Coronary artery (tissue), 2 donors: ENCODE data around the gene TOM1L2.

Source experiments
- DNase-seq: peaks from one replicate; pipeline ENCODE4 v3.0.0-alpha.2; 2017; ENCODE audit warnings: low spot score
- H3K27ac ChIP-seq, 2 donors: fragments of 200-600 bp; sonication (generic); one replicate each; pipeline ENCODE4 v1.5.1; 2016 to 2019
- H3K4me3 ChIP-seq: fragments of 200-600 bp; sonication (generic); 2 replicates; pipeline ENCODE4 v1.5.1; 2016; ENCODE audit warnings: mild to moderate bottlenecking, moderate library complexity
- TF ChIP-seq, protein P1 (sequence below): fragments of 200-600 bp; sonication (generic); IDR thresholded peaks from one replicate; pipeline ENCODE4 v1.5.1; 2019; ENCODE audit warnings: antibody characterized with exemption

The TOM1L2 gene

DNA sequence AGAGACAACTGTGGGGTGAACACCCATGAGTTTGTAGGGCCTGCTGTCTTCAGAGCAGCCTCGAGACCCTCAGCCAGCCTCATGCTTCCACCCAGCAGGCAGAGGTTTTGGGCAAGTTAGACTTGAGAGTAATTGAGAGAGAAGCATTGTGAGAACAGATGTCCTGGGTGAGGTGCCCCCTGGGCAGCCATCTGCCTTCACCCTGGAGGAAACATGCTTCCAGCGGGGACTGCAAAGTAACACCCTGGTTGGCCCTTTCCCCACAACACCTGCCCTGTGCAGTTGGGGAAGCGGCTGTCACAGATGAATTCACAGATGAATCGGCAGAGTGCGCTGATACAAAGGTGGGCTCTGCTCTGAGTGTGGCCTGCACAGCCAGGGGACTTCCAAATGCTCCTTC, 43.4 kb upstream of the TOM1L2 start:
- TF ChIP-seq, protein P1, sequence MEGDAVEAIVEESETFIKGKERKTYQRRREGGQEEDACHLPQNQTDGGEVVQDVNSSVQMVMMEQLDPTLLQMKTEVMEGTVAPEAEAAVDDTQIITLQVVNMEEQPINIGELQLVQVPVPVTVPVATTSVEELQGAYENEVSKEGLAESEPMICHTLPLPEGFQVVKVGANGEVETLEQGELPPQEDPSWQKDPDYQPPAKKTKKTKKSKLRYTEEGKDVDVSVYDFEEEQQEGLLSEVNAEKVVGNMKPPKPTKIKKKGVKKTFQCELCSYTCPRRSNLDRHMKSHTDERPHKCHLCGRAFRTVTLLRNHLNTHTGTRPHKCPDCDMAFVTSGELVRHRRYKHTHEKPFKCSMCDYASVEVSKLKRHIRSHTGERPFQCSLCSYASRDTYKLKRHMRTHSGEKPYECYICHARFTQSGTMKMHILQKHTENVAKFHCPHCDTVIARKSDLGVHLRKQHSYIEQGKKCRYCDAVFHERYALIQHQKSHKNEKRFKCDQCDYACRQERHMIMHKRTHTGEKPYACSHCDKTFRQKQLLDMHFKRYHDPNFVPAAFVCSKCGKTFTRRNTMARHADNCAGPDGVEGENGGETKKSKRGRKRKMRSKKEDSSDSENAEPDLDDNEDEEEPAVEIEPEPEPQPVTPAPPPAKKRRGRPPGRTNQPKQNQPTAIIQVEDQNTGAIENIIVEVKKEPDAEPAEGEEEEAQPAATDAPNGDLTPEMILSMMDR, result no peak

DNA sequence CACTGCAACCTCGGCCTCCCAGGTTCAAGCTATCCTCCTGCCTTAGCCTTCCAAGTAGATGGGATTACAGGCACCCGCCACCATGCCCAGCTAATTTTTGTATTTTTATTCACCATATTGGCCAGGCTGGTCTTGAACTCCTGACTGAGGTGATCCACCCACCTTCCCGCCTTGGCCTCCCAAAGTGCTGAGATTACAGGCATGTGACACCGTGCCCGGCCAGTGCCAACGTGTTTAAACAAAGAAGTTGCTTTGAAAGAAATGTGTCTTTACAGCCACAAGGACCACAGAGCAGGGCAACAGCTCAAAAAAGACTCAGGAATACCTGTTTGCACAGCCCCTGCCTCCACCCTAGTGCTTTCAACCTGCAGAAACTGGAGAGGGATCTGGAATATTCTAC, 41.8 kb upstream of the TOM1L2 start:
- Histone ChIP-seq H3K27ac (no peak overlapping the region), H3K4me3 (no peak overlapping the region)
- DNase-seq, result no peak
- TF ChIP-seq, protein P1, result no peak

More for the DNA sequence above, 43.4 kb upstream of the TOM1L2 start:
- no peak for DNase-seq
- Histone ChIP-seq H3K27ac (no peak overlapping the region), H3K4me3 (no peak overlapping the region)

DNA sequence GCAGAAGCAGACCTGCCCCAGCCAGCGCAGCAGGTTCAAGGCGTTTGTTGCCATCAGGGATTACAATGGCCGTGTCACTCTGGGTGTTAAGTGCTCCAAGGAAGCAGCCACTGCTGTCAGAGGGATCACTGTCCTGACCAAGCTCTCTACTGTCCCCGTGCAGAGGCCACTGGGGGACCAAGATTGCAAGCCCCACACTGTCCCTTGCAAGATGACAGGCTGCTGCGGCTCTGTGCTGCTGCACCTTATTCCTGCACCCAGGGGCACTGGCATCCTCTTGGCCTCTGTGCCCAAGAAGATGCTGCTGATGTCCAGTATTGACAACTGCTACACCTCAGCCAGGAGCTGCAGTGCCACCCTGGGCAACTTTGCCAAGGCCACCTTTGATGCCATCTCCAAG, 39.1 kb upstream of the TOM1L2 start:
- no peak overlapping the region for H3K4me3 ChIP-seq
- DNase-seq, result no peak
- H3K27ac ChIP-seq, result no peak overlapping the region
- TF ChIP-seq, protein P1, result no peak

DNA sequence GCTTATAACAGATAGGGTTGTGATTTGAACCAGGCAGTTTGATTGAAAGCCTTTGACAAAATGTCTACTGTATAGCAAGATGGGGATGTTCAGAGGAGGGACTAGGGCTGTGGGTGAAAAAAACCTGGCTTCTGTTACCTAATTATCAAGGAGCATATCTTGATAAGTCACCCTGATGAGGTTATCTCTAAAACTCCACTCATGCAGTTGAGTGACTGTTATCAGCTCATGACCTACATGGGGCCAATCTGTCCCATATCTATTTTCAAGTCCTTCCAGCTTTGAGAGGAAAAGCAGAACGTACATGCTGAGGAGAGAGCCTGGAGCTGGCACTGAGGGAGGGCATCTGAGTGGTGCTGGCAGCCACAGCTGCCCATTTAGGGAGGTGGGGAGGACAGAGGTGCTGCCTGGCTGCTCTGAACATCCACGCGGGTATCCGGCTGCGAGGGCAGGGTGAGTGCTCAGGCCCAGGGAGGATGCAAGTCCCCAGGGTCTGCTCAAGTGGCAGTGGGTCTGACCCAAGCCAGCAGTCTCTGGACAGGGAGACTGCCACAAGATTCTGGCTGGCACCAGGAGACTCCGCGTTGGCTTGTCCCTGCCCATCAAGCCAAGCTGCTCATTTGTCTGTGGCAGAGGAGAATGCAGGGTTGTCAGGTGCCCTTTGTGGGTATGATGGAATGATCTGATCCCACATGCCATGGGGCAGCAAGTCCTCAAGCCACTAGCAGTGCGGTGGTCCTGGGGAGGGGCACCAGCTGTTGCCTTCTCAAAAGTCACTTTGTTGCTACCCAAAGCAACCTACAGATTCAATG, 37.6 kb upstream of the TOM1L2 start:
- TF ChIP-seq, protein P1, result no peak
- DNase-seq, result no peak

DNA sequence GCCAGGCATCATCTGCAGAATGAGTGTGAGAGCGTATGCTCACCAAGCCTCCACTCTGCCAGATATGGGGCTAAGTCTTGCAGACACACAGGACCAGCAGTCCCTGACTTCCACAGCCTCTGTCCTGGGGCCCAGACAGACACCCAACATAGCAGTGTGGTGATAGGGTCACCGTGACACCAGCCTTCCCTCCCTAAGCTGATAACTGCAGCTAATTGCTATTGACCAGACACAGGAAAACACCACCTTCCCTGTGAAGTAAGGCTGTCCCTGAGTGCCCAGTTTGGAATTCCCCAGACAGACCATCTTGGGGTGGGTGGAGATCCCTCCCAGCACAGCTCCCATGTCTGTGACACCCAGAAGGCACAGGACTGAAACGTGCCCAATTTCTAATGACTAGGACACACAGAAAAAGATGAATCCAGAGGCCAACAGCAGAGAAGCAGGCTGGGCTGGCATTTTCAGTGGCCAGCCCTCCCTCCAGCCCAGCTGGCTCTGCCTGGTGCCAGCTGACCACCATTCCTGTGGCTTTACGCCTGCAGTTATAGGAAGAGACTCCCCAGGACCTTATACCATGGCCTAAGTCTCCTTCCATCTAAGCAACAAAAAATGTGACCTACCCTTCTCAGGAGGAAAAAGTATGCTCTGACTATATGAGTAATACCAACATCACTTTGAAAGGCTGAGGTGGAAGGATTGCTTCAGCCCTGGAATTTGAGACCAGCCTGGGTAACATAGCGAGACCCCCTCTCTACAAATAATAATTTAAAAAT, 36.5 kb upstream of the TOM1L2 start:
- no peak overlapping the region for H3K4me3 ChIP-seq
- H3K27ac ChIP-seq, result no peak overlapping the region
- no peak for DNase-seq
- TF ChIP-seq, protein P1, result no peak

More for the DNA sequence above, 37.6 kb upstream of the TOM1L2 start:
- Histone ChIP-seq H3K4me3 (no peak overlapping the region), H3K27ac (no peak overlapping the region)

DNA sequence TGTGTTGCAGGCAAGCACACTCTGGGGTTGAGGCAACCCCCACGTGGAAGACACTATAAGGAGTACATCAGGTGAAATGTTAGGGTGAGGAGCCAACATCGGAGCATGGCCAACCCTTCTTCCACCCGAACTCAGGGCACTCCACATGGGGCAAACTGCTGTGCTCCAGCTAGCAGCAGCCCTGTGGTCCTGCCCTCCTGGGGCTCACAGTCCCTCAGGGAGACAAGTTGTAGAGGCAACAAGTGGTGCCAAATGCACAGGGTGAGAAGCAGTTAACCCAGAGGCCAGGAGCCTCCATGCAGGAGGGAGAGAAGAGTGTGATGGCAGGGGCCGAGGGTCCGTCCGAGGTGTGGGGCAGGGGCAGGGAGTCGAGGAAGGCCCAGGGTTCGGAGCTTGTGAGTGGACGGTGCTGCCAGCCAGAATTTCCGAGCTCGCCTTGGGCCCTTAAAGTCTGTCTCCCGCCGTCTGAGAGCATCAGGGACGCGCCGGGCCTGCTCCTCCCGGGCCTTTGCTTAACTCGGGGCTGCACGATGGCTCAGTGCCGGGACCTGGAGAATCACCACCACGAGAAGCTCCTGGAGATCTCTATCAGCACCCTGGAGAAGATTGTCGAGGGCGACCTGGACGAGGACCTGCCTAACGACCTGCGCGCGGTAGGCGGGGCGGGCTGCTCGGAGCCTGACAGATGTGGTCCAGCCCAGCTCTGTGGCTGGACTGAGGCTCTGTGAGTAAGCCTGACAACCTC, 34.5 kb upstream of the TOM1L2 start:
- Histone ChIP-seq H3K27ac (no peak overlapping the region), H3K4me3 (no peak overlapping the region)
- TF ChIP-seq, protein P1, result no peak
- DNase-seq, result no peak
